ENCODE data around the gene PARP2. TPM values are rescaled to one million over a fixed set of nuclear protein-coding genes. Genes with fewer than 3 reads are reported as not detected.

Gene PARP2, protein sequence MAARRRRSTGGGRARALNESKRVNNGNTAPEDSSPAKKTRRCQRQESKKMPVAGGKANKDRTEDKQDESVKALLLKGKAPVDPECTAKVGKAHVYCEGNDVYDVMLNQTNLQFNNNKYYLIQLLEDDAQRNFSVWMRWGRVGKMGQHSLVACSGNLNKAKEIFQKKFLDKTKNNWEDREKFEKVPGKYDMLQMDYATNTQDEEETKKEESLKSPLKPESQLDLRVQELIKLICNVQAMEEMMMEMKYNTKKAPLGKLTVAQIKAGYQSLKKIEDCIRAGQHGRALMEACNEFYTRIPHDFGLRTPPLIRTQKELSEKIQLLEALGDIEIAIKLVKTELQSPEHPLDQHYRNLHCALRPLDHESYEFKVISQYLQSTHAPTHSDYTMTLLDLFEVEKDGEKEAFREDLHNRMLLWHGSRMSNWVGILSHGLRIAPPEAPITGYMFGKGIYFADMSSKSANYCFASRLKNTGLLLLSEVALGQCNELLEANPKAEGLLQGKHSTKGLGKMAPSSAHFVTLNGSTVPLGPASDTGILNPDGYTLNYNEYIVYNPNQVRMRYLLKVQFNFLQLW
- total RNA-seq = 13.5 and 17.9 TPM in 2 replicates

DNA sequence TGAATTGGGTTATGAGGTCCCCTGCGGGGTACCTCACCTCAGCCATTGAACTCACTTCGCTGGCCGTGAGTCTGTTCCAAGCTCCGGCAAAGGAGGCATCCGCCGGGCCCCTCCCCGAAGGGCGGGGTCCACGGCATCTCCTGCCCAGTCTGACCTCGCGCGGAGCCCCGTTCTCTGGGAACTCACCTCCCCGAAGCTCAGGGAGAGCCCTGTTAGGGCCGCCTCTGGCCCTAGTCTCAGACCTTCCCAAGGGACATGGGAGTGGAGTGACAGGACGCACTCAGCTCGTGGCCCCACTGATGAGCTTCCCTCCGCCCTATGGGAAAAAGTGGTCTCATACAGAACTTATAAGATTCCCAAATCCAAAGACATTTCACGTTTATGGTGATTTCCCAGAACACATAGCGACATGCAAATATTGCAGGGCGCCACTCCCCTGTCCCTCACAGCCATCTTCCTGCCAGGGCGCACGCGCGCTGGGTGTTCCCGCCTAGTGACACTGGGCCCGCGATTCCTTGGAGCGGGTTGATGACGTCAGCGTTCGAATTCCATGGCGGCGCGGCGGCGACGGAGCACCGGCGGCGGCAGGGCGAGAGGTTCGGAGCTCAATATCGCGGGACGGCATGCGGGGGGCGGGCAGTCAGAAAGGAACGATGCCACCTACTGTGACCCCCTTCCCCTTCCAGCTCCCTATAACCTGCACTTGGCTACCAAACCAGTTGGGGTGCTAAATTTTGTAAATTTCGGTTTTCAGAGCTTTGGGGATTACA, at the start of gene PARP2:
Gene PARP2 (plus strand): TSS at position 544 of the 770 bp plus-strand sequence. CDS start 7 bp downstream, at position 551.

DNA sequence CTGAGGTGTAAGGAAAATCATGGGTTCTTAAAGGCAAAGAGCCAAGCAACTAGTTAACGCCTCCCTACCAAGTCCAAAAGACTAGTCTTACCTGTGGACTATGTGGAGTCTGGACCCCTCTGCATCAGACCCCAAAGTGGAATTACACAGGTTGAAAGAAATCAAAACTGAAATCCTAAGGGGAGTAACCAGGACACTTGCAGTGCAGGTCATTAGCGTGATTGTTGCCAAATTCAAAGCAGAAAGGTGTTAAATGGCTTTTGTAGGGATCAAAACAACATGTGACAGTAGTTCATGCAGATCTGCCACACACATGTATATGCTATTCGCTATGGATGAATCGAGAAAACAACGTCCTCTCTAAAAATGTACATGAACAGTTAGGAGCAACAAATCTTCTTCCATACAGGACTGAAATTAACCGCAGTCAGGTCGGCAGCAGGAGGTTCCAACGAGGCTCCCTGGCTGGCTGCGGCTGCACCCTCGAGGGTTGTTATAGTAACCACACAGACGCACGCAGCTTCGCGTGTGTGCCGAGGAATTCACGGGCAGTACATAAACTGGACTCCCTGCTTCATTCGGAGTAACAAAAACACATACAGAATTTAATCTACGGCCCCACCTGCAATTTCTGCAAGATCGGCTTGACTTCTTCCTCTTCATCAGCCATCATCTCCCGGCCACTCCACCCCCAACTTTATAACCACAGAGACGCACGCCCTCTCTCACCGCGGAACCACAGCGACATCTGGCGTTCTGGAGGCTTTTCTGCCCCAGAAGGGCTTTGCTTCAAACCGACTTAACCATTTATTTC, 38.0 kb upstream of the PARP2 start, which contains the start of gene TTC5:
Gene TTC5 (minus strand): TSS at position 687 of the 814 bp plus-strand sequence. CDS start 14 bp downstream, at position 673.

DNA sequence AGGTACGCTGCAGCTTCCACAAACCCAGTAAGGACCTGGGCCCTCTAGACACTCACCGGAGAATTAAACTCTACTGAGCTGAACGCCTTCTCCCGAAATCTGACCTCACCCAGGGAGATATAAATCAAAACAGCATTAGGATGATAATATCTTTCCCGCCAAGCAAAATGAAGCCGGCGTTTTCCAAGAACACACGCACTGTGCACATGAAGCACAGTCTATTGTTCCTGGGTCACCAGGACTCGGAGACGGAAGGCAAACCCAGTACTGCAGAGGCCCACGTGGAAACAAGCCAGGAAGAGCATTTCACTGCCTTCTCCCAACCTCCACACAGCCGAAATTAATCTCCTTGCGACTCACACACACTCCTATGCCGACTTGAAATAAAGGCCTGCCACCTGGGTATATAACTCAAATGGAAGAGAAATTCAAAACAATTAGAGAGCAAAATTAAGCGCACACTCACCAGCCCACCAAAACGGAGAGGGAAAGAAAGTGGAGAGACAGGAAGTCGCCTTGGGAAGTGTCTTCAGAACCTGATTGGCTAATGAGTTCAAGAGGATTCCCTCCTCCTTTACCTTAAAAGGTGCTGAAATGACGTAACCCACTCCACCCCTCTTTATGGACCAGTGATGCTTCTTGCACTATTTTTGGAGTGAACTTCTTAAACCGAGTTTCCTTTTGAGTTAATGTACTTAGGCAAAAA, 10.5 kb upstream of the PARP2 start, which contains the start of gene CCNB1IP1:
Gene CCNB1IP1 (minus strand): TSS at position 492 of the 706 bp plus-strand sequence. CDS start 16,756 bp downstream, outside the sequence.

Other genes starting within 250 kb of the PARP2 start
- not detected in 2 replicates for gene OR4K17, start 232.9 kb upstream of the PARP2 start, total RNA-seq
- not detected in 2 replicates for gene OR4N5, start 204.8 kb upstream of the PARP2 start, total RNA-seq
- gene OR11G2, start 152.7 kb upstream of the PARP2 start, total RNA-seq = not detected in 2 replicates
- not detected in 2 replicates for gene OR11H6, start 119.9 kb upstream of the PARP2 start, total RNA-seq
- gene OR11H7, start 114.7 kb upstream of the PARP2 start, total RNA-seq = not detected in 2 replicates
- not detected in 2 replicates for gene OR11H4, start 104.3 kb upstream of the PARP2 start, total RNA-seq
- 10.8 and 13.8 TPM in 2 replicates for gene TTC5, start 37.7 kb upstream of the PARP2 start, total RNA-seq
- gene CCNB1IP1, start 10.4 kb upstream of the PARP2 start, total RNA-seq = 47.7 and 63.1 TPM in 2 replicates
- 11.5 and 22.2 TPM in 2 replicates for gene TEP1, start 69.9 kb downstream of the PARP2 start, total RNA-seq
- gene KLHL33, start 92.5 kb downstream of the PARP2 start, total RNA-seq = under 0.01 and 0.35 TPM in 2 replicates
- gene OSGEP, start 111.2 kb downstream of the PARP2 start, total RNA-seq = 15.6 and 38.3 TPM in 2 replicates
- gene APEX1, start 111.6 kb downstream of the PARP2 start, total RNA-seq = 204 and 223 TPM in 2 replicates
- gene PIP4P1, start 117.8 kb downstream of the PARP2 start, total RNA-seq = 12.6 and 15.3 TPM in 2 replicates
- 45.9 and 55.4 TPM in 2 replicates for gene PNP, start 125.8 kb downstream of the PARP2 start, total RNA-seq
- gene RNASE10, start 161.9 kb downstream of the PARP2 start, total RNA-seq = not detected in 2 replicates
- not detected in 2 replicates for gene RNASE9, start 217.4 kb downstream of the PARP2 start, total RNA-seq
- gene RNASE11, start 244.4 kb downstream of the PARP2 start, total RNA-seq = not detected in 2 replicates
- gene RNASE12, start 247.7 kb downstream of the PARP2 start, total RNA-seq = not detected in 2 replicates